Esophagus muscularis mucosa (tissue), 4 donors: ENCODE results near the gene HTR4.

ENCODE experiments used
- CTCF ChIP-seq, 3 experiments: fragments of 200-600 bp in 2 of 3; fragments of 450-650 bp in 1 of 3; sonication (generic) in 2 of 3; IDR thresholded peaks; one replicate each; pipeline ENCODE4 v1.5.1; 2017 to 2019; ENCODE audit warnings: antibody characterized with exemption in 3 of 3, mild to moderate bottlenecking in 2 of 3, moderate library complexity in 1 of 3
- EP300 ChIP-seq: sonication (generic); formaldehyde crosslinking; IDR thresholded peaks from one replicate; pipeline ENCODE4 v1.6.1; 2017; ENCODE audit warnings: antibody characterized with exemption
- POLR2A ChIP-seq: fragments of 450-650 bp; IDR thresholded peaks from one replicate; pipeline ENCODE4 v1.6.1; 2017; ENCODE audit warnings: antibody characterized with exemption, moderate library complexity, mild to moderate bottlenecking, low read depth

DNA sequence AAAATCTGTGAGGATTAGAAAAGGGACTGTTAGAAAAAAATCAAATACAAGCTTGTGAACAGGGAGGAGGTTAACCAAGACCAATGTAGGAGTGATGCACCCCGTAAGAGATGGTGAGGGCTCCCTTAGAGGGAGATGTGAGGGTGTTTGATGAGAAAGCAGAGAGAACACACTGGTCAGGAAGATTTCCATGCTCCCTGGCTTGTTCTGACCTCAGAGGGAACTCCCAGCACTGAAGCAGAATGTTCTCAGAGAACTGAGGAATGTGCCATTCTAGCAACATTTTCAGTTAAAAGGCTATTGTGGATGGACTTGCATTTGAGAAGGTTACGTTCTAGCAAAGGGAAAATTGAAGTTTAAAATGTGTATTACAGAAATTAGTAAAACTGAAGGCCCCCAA, 110.6 kb downstream of the HTR4 start:
- TF ChIP-seq POLR2A (no peak), CTCF (IDR thresholded peaks at IDR 0.05) (no peak), EP300 (no peak)
